Measurements from ENCODE around the gene ZC3H7A. TPM values are rescaled to one million over a fixed set of nuclear protein-coding genes. Genes with fewer than 3 reads are reported as not detected.
A peak's percentile ranks its signal among the peaks of the same experiment; 100 is the strongest.

ZC3H7A gene
- total RNA-seq, 1 experiment from 2014 or later, result 43.1 TPM

DNA sequence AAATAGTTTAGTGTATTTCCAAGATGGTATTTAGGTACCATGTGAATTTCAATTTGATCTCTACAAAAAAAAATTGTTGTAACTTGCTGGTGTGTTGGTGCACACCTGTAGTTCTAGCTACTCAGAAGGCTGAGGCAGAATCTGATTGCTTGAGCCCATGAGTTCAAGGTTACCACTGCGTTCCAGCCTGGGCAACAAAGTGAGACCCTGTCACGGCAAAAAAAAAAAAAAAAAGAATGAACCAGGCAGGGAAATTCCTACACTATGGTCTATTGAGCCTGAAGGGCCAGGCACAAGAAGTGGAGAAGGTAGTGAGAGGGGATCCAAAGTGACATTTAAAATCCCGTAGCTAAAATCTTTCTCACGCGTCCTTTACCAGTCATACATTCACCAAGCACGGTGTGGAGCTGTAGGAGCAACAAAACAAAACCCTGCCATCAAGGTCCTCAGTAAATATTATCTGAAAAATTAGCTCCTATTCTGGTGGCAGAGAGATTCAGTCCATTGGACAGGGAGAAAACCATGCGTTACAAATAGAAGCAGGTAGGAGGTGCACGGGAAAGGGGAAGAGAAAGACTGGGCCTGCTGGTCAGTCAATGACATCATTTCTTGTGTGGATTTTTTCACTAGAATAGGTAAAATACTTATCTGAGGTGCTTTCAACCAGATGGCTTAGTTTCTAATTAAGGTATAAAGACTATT lies 81.7 kb downstream of the ZC3H7A start:
- no peak overlapping the region for H2BK120ac ChIP-seq (ENCODE audit: low read depth, low read length, poor library complexity, severe bottlenecking)
- no peak overlapping the region for H3K9ac ChIP-seq (ENCODE audit: extremely low read depth, insufficient read length, low read length)
- H3K9me3 Mint-ChIP-seq, result no peaks in the 10 kb centered on the region
- H3K79me1 ChIP-seq (ENCODE audit: insufficient read depth, low read depth, low read length, poor library complexity, severe bottlenecking), result no peaks in the 10 kb centered on the region
- no peak overlapping the region for H3K4me2 ChIP-seq (ENCODE audit: insufficient read depth, insufficient read length, low read length)
- H3K23ac ChIP-seq (ENCODE audit: insufficient read length, low read depth, low read length), result no peak overlapping the region
- H2BK5ac ChIP-seq (ENCODE audit: insufficient read length, low read length), result no peak overlapping the region
- H3K27me3 Mint-ChIP-seq (ENCODE audit: low read depth), result no peaks in the 10 kb centered on the region
- no peak overlapping the region for H4K5ac ChIP-seq (ENCODE audit: insufficient read length, low read depth, low read length)
- no peak overlapping the region for H4K91ac ChIP-seq (ENCODE audit: insufficient read length, low read depth, low read length)
- H3K27ac Mint-ChIP-seq, result peak overlapping the region in 1 of 3 experiments; percentile 67; a peak in 1 of 7 replicates
- H3T11ph ChIP-seq (ENCODE audit: low read length), result no peak overlapping the region
- DNase-seq, result no peak
- no peaks in the 10 kb centered on the region for H3K23me2 ChIP-seq (ENCODE audit: insufficient read length, low read depth, low read length, poor library complexity, severe bottlenecking)
- H2AK5ac ChIP-seq (ENCODE audit: insufficient read length, low read length), result no peak overlapping the region
- no CpG with 5 or more reads among the region's 8 CpGs for WGBS (ENCODE audit: extremely low coverage, insufficient read length, low lambda C conversion rate)
- no peak overlapping the region for H2BK15ac ChIP-seq (ENCODE audit: low read depth, low read length)
- no peaks in the 10 kb centered on the region for H3K9me3 ChIP-seq (ENCODE audit: control insufficient read depth, low read depth, low read length)
- no peak overlapping the region for H3K4me3 Mint-ChIP-seq
- no peaks in the 10 kb centered on the region for H3K4me1 ChIP-seq (ENCODE audit: insufficient read depth, low read length)
- no peak overlapping the region for H3K18ac ChIP-seq (ENCODE audit: insufficient read length, low read depth, low read length)
- no peak overlapping the region for H2AFZ ChIP-seq (ENCODE audit: low read length)
- no peaks in the 10 kb centered on the region for H3K79me2 ChIP-seq (ENCODE audit: insufficient read depth, low read length)
- no peak overlapping the region for H3K56ac ChIP-seq (ENCODE audit: insufficient read length, low read depth, low read length)
- H3K36me3 Mint-ChIP-seq (ENCODE audit: insufficient read depth in 1 of 3, low read depth in 3 of 3), result peaks cover 2 to 19% (median 9%) of the 10 kb centered on the region in 3 experiments; a peak in 6 of 7 replicates
- H3K14ac ChIP-seq (ENCODE audit: insufficient read depth, low read length), result no peak overlapping the region
- H3K4ac ChIP-seq (ENCODE audit: low read depth, low read length), result no peak overlapping the region
- H2BK20ac ChIP-seq (ENCODE audit: low read depth, low read length, poor library complexity, severe bottlenecking), result no peak overlapping the region
- no peaks in the 10 kb centered on the region for H3K27me3 ChIP-seq (ENCODE audit: insufficient read depth, low read length)
- TF ChIP-seq, protein P1, sequence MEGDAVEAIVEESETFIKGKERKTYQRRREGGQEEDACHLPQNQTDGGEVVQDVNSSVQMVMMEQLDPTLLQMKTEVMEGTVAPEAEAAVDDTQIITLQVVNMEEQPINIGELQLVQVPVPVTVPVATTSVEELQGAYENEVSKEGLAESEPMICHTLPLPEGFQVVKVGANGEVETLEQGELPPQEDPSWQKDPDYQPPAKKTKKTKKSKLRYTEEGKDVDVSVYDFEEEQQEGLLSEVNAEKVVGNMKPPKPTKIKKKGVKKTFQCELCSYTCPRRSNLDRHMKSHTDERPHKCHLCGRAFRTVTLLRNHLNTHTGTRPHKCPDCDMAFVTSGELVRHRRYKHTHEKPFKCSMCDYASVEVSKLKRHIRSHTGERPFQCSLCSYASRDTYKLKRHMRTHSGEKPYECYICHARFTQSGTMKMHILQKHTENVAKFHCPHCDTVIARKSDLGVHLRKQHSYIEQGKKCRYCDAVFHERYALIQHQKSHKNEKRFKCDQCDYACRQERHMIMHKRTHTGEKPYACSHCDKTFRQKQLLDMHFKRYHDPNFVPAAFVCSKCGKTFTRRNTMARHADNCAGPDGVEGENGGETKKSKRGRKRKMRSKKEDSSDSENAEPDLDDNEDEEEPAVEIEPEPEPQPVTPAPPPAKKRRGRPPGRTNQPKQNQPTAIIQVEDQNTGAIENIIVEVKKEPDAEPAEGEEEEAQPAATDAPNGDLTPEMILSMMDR (conservative IDR thresholded peaks at IDR 0.05), result no peak
- H4K20me1 ChIP-seq (ENCODE audit: control insufficient read depth, insufficient read depth, insufficient read length), result no peaks in the 10 kb centered on the region
- no peaks in the 10 kb centered on the region; a peak in 1 of 4 replicates for H3K4me1 Mint-ChIP-seq
- no peak overlapping the region for H2BK12ac ChIP-seq (ENCODE audit: insufficient read length, low read depth, low read length)
- H3K27ac ChIP-seq (ENCODE audit: insufficient read length, low read depth, low read length), result no peak overlapping the region
- no peak overlapping the region for H4K8ac ChIP-seq (replicated peaks; ENCODE audit: insufficient read length, low read depth, low read length)
